Astrocyte of the spinal cord (primary cell): ENCODE measurements around the gene ADAMTS2.

Experiments
- DNase-seq: peaks from one replicate; pipeline ENCODE4 v3.0.0; 2011; ENCODE audit warnings: low read depth, low spot score
- H3K4me3 ChIP-seq: 2 replicates; pipeline ENCODE4 v1.5.1; 2011; ENCODE audit warnings: low read depth, mild to moderate bottlenecking, low read length, moderate library complexity
- in situ Hi-C: cut with HindIII; loops from 2 replicates; pipeline ENCODE4 v1.10.0; 2017; ENCODE audit warnings: low sequenced_read_pairs
- TF ChIP-seq, protein P1 (sequence below): IDR thresholded peaks from 2 replicates; pipeline ENCODE4 v1.5.1; 2012; ENCODE audit warnings: low read depth, mild to moderate bottlenecking, low read length, inconsistent platforms

The ADAMTS2 gene

DNA sequence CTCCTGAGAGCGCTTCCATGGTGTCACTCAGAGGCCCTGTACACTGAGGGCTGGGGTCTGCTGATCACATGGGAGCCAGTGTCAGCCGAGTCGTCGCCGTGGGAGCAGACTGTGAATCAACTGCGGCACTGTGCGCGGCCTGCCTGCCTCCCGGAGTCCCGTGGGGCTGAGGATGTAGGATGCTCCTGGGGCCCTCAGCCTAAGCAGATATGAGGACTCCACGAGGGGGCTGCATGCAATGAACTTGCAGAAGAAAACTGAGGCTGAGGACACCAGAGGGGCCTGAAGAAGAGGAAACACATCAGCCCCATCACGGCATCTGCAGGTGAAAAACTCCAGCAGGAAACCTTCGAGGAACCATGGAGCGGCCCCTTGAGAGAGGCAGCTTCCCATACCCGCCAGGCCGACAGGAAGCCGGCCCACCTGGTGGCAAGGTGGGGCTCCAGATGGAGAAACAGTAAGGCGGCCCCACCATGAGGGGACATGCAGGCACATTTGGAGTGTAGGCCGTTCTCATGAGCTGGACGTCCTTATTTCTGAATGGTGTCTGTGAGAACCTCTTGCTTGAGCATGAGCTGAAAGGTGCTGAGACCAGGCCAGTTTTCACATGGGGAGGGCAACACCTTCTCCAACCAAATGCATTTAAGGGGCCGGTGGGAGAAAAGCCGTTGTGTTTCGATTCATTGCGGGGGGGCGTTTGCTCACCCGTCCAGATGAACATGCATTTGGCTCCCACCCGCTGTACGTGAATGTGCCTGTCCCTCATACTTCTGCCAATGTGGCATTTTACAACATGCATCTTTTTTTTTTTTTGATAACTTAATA, 35.2 kb upstream of the ADAMTS2 start:
- DNase-seq: no peak
- TF ChIP-seq, protein P1, sequence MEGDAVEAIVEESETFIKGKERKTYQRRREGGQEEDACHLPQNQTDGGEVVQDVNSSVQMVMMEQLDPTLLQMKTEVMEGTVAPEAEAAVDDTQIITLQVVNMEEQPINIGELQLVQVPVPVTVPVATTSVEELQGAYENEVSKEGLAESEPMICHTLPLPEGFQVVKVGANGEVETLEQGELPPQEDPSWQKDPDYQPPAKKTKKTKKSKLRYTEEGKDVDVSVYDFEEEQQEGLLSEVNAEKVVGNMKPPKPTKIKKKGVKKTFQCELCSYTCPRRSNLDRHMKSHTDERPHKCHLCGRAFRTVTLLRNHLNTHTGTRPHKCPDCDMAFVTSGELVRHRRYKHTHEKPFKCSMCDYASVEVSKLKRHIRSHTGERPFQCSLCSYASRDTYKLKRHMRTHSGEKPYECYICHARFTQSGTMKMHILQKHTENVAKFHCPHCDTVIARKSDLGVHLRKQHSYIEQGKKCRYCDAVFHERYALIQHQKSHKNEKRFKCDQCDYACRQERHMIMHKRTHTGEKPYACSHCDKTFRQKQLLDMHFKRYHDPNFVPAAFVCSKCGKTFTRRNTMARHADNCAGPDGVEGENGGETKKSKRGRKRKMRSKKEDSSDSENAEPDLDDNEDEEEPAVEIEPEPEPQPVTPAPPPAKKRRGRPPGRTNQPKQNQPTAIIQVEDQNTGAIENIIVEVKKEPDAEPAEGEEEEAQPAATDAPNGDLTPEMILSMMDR: no peak
- no peak overlapping the region for H3K4me3 ChIP-seq
- in situ Hi-C loops: no loop called here

DNA sequence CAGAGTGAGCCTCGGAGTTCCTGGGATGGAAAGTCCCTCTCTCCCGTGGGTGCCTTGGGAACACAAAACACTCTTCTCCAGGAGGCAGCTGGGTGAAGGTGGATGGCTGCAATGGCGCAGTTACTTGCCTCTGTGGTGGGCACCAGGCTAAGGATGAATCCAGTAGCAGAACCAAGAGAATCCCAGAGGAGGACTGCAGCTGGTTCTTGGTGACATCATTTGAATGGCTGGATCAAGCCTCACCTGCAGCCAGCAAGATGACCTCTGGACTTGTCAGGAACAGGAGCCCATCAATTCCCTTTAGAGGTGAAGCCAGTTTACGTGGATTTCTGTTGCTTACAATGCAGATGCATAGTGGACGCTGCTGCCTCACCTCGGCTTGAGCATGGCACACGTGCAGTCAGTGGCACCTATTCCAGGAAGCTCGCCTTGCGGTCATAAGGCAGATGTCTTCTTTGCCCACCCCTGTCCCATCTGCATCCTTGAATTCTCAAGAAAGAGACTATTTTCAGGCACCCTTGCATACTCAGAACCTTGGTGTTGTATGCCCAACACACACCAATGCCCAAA, 34.1 kb upstream of the ADAMTS2 start:
- no peak overlapping the region for H3K4me3 ChIP-seq
- no peak for DNase-seq
- TF ChIP-seq, protein P1: no peak
- in situ Hi-C loops: no loop called here

DNA sequence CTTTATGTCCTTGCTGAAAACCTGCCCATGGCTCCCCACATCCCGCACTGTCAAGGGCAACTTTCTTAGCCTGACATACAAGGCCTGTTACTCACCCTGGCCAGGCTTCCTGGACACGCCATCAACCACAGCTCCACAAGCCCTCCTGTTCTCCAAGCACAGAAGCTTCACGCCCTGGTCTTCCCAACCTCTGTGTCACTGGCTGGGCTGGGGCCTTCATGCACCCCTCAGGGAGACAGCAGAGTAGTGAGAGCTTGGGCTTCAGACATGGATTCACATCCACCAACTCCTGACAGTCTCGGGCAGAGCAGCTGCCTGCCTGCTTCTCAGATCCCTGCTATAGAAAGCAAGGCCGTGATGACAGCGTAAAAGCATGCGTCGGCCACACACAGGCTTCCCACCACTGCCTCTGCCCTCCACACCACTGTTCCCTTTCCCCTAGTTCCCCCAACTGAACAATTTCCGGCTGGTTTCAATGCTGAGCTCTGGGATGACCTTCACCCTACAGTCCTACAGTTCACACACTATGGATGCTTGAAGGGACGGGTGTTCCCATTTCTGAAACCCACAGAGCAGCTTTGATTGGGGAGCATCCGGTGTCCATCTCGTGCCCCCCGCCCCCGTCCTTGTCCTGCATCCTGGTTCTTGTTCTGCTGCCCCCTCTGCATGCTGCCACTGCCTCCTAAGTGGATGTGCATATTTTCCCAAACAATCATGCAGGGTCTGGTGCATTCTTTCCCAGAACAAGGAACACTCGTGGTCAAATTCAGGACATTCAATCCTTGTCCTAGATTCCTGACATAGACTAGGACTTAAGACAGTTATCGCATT, 33.4 kb upstream of the ADAMTS2 start:
- in situ Hi-C loops: no loop called here
- peak; percentile 22 for DNase-seq
- H3K4me3 ChIP-seq: no peak overlapping the region
- TF ChIP-seq, protein P1: no peak

DNA sequence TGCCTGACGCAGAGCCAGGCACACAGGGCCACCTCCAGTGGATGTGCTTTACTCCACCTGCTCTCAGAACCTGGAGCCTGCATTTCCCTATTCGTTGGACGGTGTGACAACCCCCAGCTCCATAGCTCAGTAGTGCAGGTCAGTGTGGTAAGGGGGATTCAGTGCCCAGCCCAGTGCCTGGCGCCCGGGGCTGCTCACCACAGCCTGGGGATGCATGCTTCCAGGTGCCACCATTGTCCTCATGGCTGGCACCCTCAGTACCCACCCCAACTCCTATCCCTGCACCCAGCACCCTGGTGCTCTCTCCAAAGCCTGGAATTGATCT, 32.8 kb upstream of the ADAMTS2 start:
- TF ChIP-seq, protein P1: no peak
- no peak for DNase-seq
- in situ Hi-C loops: no loop called here
- H3K4me3 ChIP-seq: no peak overlapping the region

DNA sequence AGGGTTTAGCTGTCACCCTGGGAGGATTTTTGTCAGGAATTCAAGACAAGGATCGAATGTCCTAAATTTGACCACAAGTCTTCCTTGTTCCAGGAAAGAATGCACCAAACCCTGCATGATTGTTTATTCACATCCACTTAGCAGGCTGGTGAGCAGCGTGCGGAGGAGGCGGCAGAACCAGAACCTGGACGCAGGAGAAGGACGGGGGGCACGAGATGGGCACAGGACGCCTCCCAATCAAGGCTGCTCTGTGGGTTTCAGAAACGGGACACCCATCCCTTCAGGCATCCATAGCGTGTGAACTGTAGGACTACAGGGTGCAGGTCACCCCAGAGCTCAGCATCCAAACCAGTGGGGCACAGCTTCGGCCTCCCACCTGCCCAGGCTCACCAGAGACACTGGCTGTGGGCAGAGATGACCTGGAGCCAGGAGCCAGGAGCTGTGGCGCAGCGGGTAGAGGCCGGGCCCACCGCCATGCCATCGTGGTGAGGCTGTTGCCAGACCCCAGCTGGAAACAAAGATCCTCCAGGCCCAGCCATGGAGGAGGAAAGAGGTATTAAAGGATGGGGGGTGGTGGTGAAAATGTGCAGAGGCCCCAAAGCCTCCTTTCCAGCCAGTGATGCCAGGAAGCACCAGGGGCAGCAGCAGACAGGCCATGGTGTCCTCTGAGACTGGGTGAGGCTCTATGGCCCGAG, 32.3 kb upstream of the ADAMTS2 start:
- no peak for DNase-seq
- in situ Hi-C loops: no loop called here
- TF ChIP-seq, protein P1: no peak
- H3K4me3 ChIP-seq: no peak overlapping the region
